ENCODE data around the gene ARHGEF38.

GRCh38 chr4:105683038-105683437 is 130.6 kb downstream of the ARHGEF38 start:
- TF ChIP-seq POLR2AphosphoS5 (IDR thresholded peaks at IDR 0.05; ENCODE audit: low read depth, low read length), result no peak
- no peak for TF ChIP-seq REST (IDR thresholded peaks at IDR 0.05; ENCODE audit: insufficient read depth in 1 of 2, low read depth in 2 of 2, low read length in 2 of 2)
- no peak for TF ChIP-seq SIN3A (IDR thresholded peaks at IDR 0.05; ENCODE audit: borderline replicate concordance, insufficient read depth, low read length)
- TF ChIP-seq TAF1 (IDR thresholded peaks at IDR 0.05; ENCODE audit: borderline replicate concordance, insufficient read depth, low read length), result no peak
- no peak for TF ChIP-seq FOXP2 (optimal IDR thresholded peaks at IDR 0.05; ENCODE audit: borderline replicate concordance, extremely low read depth, extremely low read length, insufficient read depth)
